BJ (cell line): Measurements from ENCODE around the gene HS3ST3B1. TPM values are rescaled to one million over a fixed set of nuclear protein-coding genes. Genes with fewer than 3 reads are reported as not detected.

Experiments
- CTCF ChIA-PET: fragments of 350-600 bp; formaldehyde crosslinking; extraction: SDS; loops from one replicate; lab custom pipeline; 2021; ENCODE audit warnings: antibody characterized with exemption, inconsistent platforms; lab: Yijun Ruan, JAX
- POLR2A ChIA-PET: fragments of 300-600 bp; sonication (Branson Sonifier 250); formaldehyde crosslinking; extraction: SDS; loops from one replicate; lab custom pipeline; 2021; ENCODE audit warnings: antibody characterized with exemption; lab: Charles Lee
- DNase-seq: peaks from one replicate; pipeline ENCODE4 v3.0.0-alpha.2; 2011; ENCODE audit warnings: low read depth
- H3K27me3 ChIP-seq: 2 replicates; pipeline ENCODE4 v1.6.0; 2011; ENCODE audit warnings: low read length; ENCODE audit not compliant: control insufficient read depth, insufficient read depth
- H3K36me3 ChIP-seq: 2 replicates; pipeline ENCODE4 v1.5.1; 2011; ENCODE audit warnings: low read length; ENCODE audit not compliant: control insufficient read depth, insufficient read depth
- H3K4me3 ChIP-seq: 2 replicates; pipeline ENCODE4 v1.5.1; 2011; ENCODE audit warnings: low read depth, mild to moderate bottlenecking, control low read depth, low read length
- CTCF ChIP-seq: IDR thresholded peaks from 2 replicates; pipeline ENCODE4 v1.5.1; 2011; ENCODE audit warnings: low read depth, mild to moderate bottlenecking, control low read depth, inconsistent platforms, low read length, moderate library complexity; ENCODE audit not compliant: insufficient read depth
- polyA plus RNA-seq: library from polyadenylated mRNA; depleted of rRNA; stranded (reverse); fragments of >200 nt; gene quantifications from 2 replicates; pipeline ENCODE4 v1.2.3, GENCODE V29; 2011

The HS3ST3B1 gene
- polyA plus RNA-seq, 1 experiment = 3.4 TPM

GRCh38 chr17:14374268-14374667 is 73.4 kb downstream of the HS3ST3B1 start:
- TF ChIP-seq CTCF = no peak
- Histone ChIP-seq H3K36me3 (no peaks in the 10 kb centered on the region), H3K4me3 (no peak overlapping the region), H3K27me3 (no peaks in the 10 kb centered on the region)
- DNase-seq = no peak
- CTCF ChIA-PET = interaction anchor here (0.9 to 2.2 kb wide), 3 partner anchors 12 to 89 kb away, joined by 3 to 4 read pairs (median 4); no protein-coding TSS in a partner anchor
- POLR2A ChIA-PET = no interaction called here

GRCh38 chr17:14376666-14377065 is 75.8 kb downstream of the HS3ST3B1 start:
- no peak for DNase-seq
- ChIA-PET POLR2A (no interaction called here), CTCF (interaction anchor here (1.2 kb wide), 1 partner anchor 9 kb away, joined by 4 read pairs; no protein-coding TSS in a partner anchor)
- Histone ChIP-seq H3K4me3 (no peak overlapping the region), H3K27me3 (no peaks in the 10 kb centered on the region), H3K36me3 (no peaks in the 10 kb centered on the region)
- no peak for TF ChIP-seq CTCF

- TF ChIP-seq CTCF = no peak
- no peak for DNase-seq
- ChIA-PET POLR2A (no interaction called here), CTCF (no interaction called here)
- Histone ChIP-seq H3K36me3 (no peaks in the 10 kb centered on the region), H3K4me3 (no peak overlapping the region), H3K27me3 (no peaks in the 10 kb centered on the region)
Observed at GRCh38 chr17:14381606-14382005, 80.7 kb downstream of the HS3ST3B1 start.

GRCh38 chr17:14387036-14387435 is 86.2 kb downstream of the HS3ST3B1 start:
- CTCF ChIA-PET = no interaction called here

GRCh38 chr17:14389681-14390080 is 88.8 kb downstream of the HS3ST3B1 start:
- no peaks in the 10 kb centered on the region for H3K27me3 ChIP-seq
- POLR2A ChIA-PET = no interaction called here

More at GRCh38 chr17:14387036-14387435, 86.2 kb downstream of the HS3ST3B1 start:
- Histone ChIP-seq H3K36me3 (no peaks in the 10 kb centered on the region), H3K27me3 (no peaks in the 10 kb centered on the region), H3K4me3 (no peak overlapping the region)
- TF ChIP-seq CTCF = no peak
- POLR2A ChIA-PET = no interaction called here
- DNase-seq = no peak

More at GRCh38 chr17:14389681-14390080, 88.8 kb downstream of the HS3ST3B1 start:
- CTCF ChIA-PET = interaction anchor here (0.5 kb wide), 1 partner anchor 53 kb away, joined by 3 read pairs; no protein-coding TSS in a partner anchor
- TF ChIP-seq CTCF = no peak
- Histone ChIP-seq H3K4me3 (no peak overlapping the region), H3K36me3 (no peaks in the 10 kb centered on the region)
- peak; percentile 10 for DNase-seq
